ENCODE measurements around the gene SLC7A6.

DNA sequence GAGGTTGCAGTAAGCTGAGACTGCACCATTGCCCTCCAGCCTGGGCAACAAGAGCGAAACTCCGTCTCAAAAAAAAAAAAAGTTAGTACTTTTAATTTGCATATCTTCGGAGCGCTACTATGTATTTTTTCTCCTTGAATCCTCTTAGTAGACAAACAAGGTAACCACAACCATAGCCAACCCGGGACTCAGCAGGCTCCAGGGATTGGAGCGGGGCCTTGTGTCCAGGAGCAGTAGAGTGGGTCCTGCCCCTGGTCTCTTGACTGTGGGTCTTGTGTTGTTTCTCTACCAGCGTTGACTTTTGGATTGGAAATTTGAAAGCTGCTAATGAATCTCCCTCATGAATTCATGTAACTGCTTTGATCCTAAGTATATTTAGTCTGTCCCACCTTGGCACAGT lies 78.8 kb downstream of the SLC7A6 start:
- TF ChIP-seq, protein P1, sequence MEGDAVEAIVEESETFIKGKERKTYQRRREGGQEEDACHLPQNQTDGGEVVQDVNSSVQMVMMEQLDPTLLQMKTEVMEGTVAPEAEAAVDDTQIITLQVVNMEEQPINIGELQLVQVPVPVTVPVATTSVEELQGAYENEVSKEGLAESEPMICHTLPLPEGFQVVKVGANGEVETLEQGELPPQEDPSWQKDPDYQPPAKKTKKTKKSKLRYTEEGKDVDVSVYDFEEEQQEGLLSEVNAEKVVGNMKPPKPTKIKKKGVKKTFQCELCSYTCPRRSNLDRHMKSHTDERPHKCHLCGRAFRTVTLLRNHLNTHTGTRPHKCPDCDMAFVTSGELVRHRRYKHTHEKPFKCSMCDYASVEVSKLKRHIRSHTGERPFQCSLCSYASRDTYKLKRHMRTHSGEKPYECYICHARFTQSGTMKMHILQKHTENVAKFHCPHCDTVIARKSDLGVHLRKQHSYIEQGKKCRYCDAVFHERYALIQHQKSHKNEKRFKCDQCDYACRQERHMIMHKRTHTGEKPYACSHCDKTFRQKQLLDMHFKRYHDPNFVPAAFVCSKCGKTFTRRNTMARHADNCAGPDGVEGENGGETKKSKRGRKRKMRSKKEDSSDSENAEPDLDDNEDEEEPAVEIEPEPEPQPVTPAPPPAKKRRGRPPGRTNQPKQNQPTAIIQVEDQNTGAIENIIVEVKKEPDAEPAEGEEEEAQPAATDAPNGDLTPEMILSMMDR (IDR thresholded peaks at IDR 0.05), result no peak
- no peak for TF ChIP-seq POLR2AphosphoS5 (IDR thresholded peaks at IDR 0.05)

Measured in prostate gland (tissue), 2 donors.